Duodenal mucosa (tissue), 2 donors: ENCODE measurements around the gene CALHM5.

ENCODE experiments used
- H3K27ac ChIP-seq: one replicate; pipeline ENCODE4 v1.7.0; 2013; ENCODE audit warnings: low read depth, low read length
- H3K27me3 ChIP-seq, 2 donors: one replicate each; pipeline ENCODE4 v1.7.0; 2013; ENCODE audit warnings: low read length in 2 of 2, control low read depth in 1 of 2; ENCODE audit not compliant: insufficient read depth in 2 of 2, control insufficient read depth in 1 of 2
- H3K36me3 ChIP-seq, 2 donors: one replicate each; pipeline ENCODE4 v1.7.0; 2013; ENCODE audit warnings: low read length in 2 of 2, control low read depth in 1 of 2; ENCODE audit not compliant: insufficient read depth in 2 of 2, control insufficient read depth in 1 of 2
- H3K4me1 ChIP-seq, 2 donors: one replicate each; pipeline ENCODE4 v1.7.0; 2013; ENCODE audit warnings: low read length in 2 of 2, control low read depth in 1 of 2; ENCODE audit not compliant: insufficient read depth in 2 of 2, control insufficient read depth in 1 of 2
- H3K4me3 ChIP-seq, 2 donors: one replicate each; pipeline ENCODE4 v1.7.0; 2013; ENCODE audit warnings: low read length in 2 of 2, low read depth in 1 of 2
- H3K9ac ChIP-seq, 2 donors: one replicate each; pipeline ENCODE4 v1.7.0; 2013; ENCODE audit warnings: low read length in 2 of 2, low read depth in 1 of 2
- H3K9me3 ChIP-seq, 2 donors: one replicate each; pipeline ENCODE4 v1.7.0; 2013; ENCODE audit warnings: low read length in 2 of 2, control low read depth in 1 of 2; ENCODE audit not compliant: control insufficient read depth in 1 of 2

CALHM5 gene

GRCh38 chr6:116524236-116524635, 12.8 kb downstream of the CALHM5 start:
- no peak overlapping the region for H3K4me3 ChIP-seq
- no peak overlapping the region for H3K9ac ChIP-seq
- H3K4me1 ChIP-seq = no peaks in the 10 kb centered on the region
- no peaks in the 10 kb centered on the region for H3K27me3 ChIP-seq
- no peaks in the 10 kb centered on the region for H3K9me3 ChIP-seq
- H3K27ac ChIP-seq = no peak overlapping the region
- no peaks in the 10 kb centered on the region for H3K36me3 ChIP-seq

- Histone ChIP-seq H3K36me3 (no peaks in the 10 kb centered on the region), H3K4me1 (no peaks in the 10 kb centered on the region), H3K9me3 (no peaks in the 10 kb centered on the region), H3K27me3 (no peaks in the 10 kb centered on the region), H3K4me3 (no peak overlapping the region), H3K27ac (no peak overlapping the region), H3K9ac (no peak overlapping the region)
Observed at GRCh38 chr6:116528133-116528532, 16.7 kb downstream of the CALHM5 start.

DNA sequence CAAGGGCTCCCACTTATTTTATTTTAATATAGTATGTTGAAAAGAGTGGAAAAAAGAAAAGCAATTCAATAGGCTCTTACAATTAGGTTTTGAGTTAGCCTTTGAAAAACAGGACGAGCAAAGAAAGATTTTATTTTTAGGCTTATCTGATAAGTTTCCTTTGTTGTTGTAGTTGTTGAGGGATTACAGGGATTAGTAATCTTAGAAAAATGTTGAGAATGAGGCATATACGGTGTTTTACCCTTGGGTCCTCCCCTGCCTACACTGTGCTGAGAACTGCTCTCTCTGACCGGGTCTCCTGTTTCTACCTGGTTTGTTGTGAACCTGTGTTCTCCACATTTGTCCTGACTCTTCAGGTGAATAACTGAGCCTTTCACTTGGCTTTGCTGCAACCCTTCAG, 17.3 kb downstream of the CALHM5 start:
- Histone ChIP-seq H3K4me3 (no peak overlapping the region), H3K27ac (no peak overlapping the region), H3K9ac (no peak overlapping the region), H3K9me3 (no peaks in the 10 kb centered on the region), H3K4me1 (no peaks in the 10 kb centered on the region), H3K27me3 (no peaks in the 10 kb centered on the region), H3K36me3 (no peaks in the 10 kb centered on the region)

- Histone ChIP-seq H3K36me3 (no peaks in the 10 kb centered on the region), H3K27me3 (no peaks in the 10 kb centered on the region), H3K4me1 (no peaks in the 10 kb centered on the region), H3K4me3 (no peak overlapping the region), H3K27ac (no peak overlapping the region), H3K9ac (no peak overlapping the region), H3K9me3 (no peaks in the 10 kb centered on the region)
Observed at GRCh38 chr6:116529466-116530290, 18.2 kb downstream of the CALHM5 start.

DNA sequence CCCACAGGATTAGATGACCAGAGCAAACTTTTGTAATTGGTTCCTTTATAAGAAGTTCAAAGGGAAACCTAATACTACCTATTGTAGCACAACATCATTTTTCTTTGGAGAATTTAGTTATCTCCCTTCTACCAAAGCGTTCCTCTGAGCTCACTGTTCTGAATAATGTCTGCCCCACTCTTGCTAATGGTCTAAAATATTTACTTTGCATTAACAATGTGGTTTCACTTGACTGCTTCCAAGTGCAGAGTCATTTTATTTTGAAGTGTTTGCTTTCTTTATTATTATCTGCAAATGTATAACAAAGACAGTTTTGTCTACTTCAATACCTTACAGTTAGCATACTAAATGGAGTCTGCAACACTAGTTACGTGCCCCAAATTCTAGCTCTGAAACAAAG, 19.0 kb downstream of the CALHM5 start:
- Histone ChIP-seq H3K4me1 (no peaks in the 10 kb centered on the region), H3K27ac (no peak overlapping the region), H3K27me3 (no peaks in the 10 kb centered on the region), H3K9ac (no peak overlapping the region), H3K4me3 (no peak overlapping the region), H3K9me3 (no peaks in the 10 kb centered on the region), H3K36me3 (no peaks in the 10 kb centered on the region)

- no peak overlapping the region for H3K27ac ChIP-seq
- no peaks in the 10 kb centered on the region for H3K9me3 ChIP-seq
- H3K4me3 ChIP-seq = no peak overlapping the region
- H3K9ac ChIP-seq = no peak overlapping the region
- H3K4me1 ChIP-seq = no peaks in the 10 kb centered on the region
- H3K27me3 ChIP-seq = no peaks in the 10 kb centered on the region
- no peaks in the 10 kb centered on the region for H3K36me3 ChIP-seq
Observed at GRCh38 chr6:116531675-116532570, 20.5 kb downstream of the CALHM5 start.

- Histone ChIP-seq H3K27ac (no peak overlapping the region), H3K9me3 (no peaks in the 10 kb centered on the region), H3K4me1 (no peaks in the 10 kb centered on the region), H3K4me3 (no peak overlapping the region), H3K27me3 (no peaks in the 10 kb centered on the region), H3K9ac (no peak overlapping the region), H3K36me3 (no peaks in the 10 kb centered on the region)
Observed at GRCh38 chr6:116533233-116533957, 22.0 kb downstream of the CALHM5 start.

GRCh38 chr6:116535109-116535508, 23.7 kb downstream of the CALHM5 start:
- Histone ChIP-seq H3K4me1 (no peaks in the 10 kb centered on the region), H3K9ac (no peak overlapping the region), H3K9me3 (no peaks in the 10 kb centered on the region), H3K27ac (no peak overlapping the region), H3K4me3 (no peak overlapping the region), H3K36me3 (no peaks in the 10 kb centered on the region), H3K27me3 (no peaks in the 10 kb centered on the region)

GRCh38 chr6:116536216-116536621, 24.8 kb downstream of the CALHM5 start:
- Histone ChIP-seq H3K36me3 (no peaks in the 10 kb centered on the region), H3K27me3 (peaks cover 1 to 3% of the 10 kb centered on the region in 2 donors), H3K9ac (no peak overlapping the region), H3K27ac (no peak overlapping the region), H3K4me1 (no peaks in the 10 kb centered on the region), H3K9me3 (no peaks in the 10 kb centered on the region), H3K4me3 (no peak overlapping the region)

DNA sequence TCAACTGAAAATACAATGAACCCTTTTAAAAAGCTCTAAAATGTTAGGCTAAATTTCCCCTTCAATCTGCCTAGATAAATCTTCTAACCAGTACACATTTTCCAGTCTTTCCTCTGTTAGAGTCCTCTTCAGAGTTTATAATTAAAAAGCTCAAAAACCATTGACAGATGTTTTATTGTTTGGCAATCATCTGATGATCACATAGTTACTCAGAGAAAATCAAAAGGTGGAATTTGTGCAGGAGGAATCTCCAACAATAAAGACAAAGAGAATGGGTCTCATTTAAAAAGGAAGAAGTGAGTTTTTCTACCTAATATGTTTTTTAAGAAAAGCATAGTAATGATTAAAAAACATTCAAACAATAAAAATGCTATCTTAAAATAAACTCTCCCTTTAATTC, 31.0 kb downstream of the CALHM5 start:
- Histone ChIP-seq H3K4me3 (no peak overlapping the region), H3K9ac (no peak overlapping the region), H3K27me3 (peaks cover 2 to 16% of the 10 kb centered on the region in 2 donors), H3K4me1 (no peaks in the 10 kb centered on the region), H3K27ac (no peak overlapping the region), H3K9me3 (no peaks in the 10 kb centered on the region), H3K36me3 (no peaks in the 10 kb centered on the region)
